GM12892 (cell line): ENCODE results near the gene PSAT1.

Experiments
- DNase-seq: peaks from one replicate; pipeline ENCODE4 v3.0.0; 2011; ENCODE audit not compliant: insufficient read length
- FAIRE-seq: peaks from 2 replicates; lab custom pipeline; 2011; peaks lifted over from hg19 to GRCh38; lab: Jason Lieb, UNC
- POLR2A ChIP-seq: IDR thresholded peaks from 2 replicates; pipeline ENCODE4 v1.6.1; 2011; ENCODE audit warnings: low read depth, low read length, control low read depth
- POLR2AphosphoS5 ChIP-seq: IDR thresholded peaks from 2 replicates; pipeline ENCODE4 v1.6.1; 2011; ENCODE audit warnings: low read depth, low read length, control low read depth
- TAF1 ChIP-seq: IDR thresholded peaks from 2 replicates; pipeline ENCODE4 v1.6.1; 2011; ENCODE audit warnings: low read depth, mild to moderate bottlenecking, control low read depth, low read length, borderline replicate concordance

PSAT1 gene

GRCh38 chr9:78311075-78311474 lies 14.2 kb downstream of the PSAT1 start:
- FAIRE-seq (no peak), DNase-seq (no peak)
- TF ChIP-seq POLR2AphosphoS5: no peak

DNA sequence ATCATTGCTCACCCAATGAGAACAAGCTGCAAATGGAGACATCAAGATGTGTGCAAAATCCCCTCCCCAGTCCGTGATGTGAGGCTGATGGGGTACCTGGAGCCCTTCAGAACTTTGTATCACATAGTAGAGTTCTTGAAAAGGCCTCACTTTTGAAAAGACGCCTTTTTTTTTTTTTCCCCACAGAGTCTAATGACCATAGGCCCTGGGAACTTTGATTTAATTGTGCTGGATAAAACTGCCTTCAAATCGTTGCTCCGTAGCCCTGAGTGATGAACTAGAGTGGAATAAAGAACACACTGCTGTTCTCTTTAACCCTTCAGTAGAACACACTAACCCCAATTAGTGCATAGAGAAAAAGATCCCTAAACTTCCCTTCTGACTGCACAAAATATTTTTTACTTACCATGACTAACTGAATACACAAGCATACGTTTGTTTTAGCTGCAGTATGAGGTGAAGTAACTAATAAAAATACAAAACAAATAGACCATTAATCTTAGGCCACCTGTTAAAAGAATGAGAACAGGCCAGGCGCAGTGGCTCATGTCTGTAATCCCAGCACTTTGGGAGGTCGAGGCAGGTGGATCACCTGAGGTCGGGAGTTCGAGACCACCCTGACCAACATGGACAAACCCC lies 15.1 kb downstream of the PSAT1 start:
- DNase-seq: no peak
- TF ChIP-seq POLR2AphosphoS5 (no peak), POLR2A (no peak), TAF1 (no peak)
- no peak for FAIRE-seq

GRCh38 chr9:78314550-78314949 lies 17.6 kb downstream of the PSAT1 start:
- DNase-seq (no peak), FAIRE-seq (no peak)
- TF ChIP-seq POLR2AphosphoS5: no peak
- TF ChIP-seq POLR2A: no peak
- no peak for TF ChIP-seq TAF1

- TF ChIP-seq TAF1: no peak
- FAIRE-seq (no peak), DNase-seq (no peak)
These were observed 18.3 kb downstream of the PSAT1 start for GRCh38 chr9:78314953-78315870.

DNA sequence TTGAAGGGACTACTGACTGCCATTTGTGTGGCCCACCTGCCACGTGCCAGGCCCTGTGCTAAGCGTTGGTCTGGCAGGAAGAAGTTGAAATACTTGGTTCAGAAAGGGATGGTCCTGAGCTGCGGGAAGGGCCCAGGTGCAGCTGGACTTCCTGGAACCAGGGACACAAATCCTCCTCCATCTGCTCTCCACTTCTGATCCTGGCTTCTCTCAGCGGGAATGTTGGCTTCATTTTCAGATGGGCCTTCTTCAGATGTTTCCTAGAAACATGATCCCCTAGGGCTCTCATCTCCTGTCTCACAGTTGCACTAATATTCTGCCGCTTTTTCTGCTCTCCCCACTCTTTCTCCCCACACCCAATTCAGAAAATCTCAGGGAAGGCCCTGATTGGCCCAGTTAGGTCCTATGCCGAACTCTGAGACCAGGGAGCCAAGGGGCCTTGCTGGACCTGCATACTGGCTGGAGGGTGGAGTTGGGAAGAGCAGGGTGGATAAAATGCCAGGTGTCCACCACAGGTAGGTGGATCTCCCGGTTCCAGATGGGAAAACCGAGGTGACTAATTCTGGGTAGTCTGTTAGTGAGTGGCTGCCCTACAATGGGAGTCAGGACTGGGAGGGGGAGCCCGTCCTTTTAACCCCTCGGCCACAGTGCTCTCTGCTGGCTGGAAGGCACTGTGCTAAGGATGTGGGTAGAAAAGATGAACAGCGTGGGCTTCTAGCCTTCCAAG lies 19.4 kb downstream of the PSAT1 start:
- DNase-seq (no peak), FAIRE-seq (no peak)
- no peak for TF ChIP-seq POLR2A
- TF ChIP-seq TAF1: no peak
- no peak for TF ChIP-seq POLR2AphosphoS5

GRCh38 chr9:78319197-78320029 lies 22.5 kb downstream of the PSAT1 start:
- DNase-seq: no peak
- no peak for FAIRE-seq
- TF ChIP-seq POLR2AphosphoS5 (no peak), TAF1 (no peak), POLR2A (no peak)

- FAIRE-seq: no peak
- TF ChIP-seq POLR2A (no peak), POLR2AphosphoS5 (no peak), TAF1 (no peak)
These were observed 23.2 kb downstream of the PSAT1 start for GRCh38 chr9:78320030-78320693.

DNA sequence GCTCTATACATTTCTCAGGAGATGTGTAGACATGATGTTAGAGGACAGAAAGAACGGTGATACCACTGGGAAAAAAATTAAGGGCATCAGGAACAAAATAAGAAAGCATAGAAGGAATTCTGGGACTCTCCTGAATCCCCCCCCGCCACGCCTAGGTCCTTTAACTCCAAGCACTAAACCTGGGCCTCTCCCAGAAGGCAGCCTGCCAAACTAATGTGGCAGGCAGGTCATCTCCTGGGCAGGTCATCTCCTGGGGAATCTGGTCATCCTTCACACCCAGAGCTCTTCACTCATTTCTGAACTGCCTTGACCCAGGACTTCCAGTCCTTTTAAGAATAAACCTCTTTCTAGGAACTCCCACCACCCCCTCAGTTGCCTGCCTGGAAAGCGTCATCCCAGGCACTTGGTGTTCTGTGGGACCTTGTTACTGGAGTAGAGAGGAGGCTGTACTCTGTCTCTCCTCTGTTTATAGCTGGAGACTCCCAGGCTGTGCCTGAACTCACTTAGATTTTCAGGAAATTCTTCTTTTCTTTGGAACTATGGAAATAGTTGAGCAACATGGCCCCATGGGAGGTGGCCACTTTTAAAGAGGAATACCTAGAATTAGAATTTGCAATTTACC lies 24.1 kb downstream of the PSAT1 start:
- FAIRE-seq (no peak), DNase-seq (no peak)
- TF ChIP-seq TAF1 (no peak), POLR2AphosphoS5 (no peak), POLR2A (no peak)

More at GRCh38 chr9:78320030-78320693, 23.2 kb downstream of the PSAT1 start:
- no peak for DNase-seq

DNA sequence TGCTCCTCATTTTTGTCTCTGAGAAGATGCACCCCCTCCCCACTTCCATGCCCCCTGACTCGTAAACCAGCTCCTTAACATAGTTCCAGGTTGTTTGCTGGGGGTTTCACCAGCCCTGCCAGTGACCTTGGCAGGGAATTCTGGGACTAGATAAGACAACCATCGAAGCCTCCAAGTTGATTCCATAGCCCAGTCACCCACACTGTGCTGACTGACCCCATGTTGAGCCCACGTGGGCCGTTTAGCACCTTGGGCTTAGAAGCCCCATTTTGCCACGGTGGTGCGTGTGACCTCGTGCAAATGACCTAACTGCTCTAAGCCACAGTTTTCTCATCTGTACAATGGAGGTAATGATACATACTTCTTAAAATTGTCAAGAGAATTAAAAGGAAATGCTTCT lies 24.6 kb downstream of the PSAT1 start:
- no peak for FAIRE-seq
- no peak for DNase-seq
- no peak for TF ChIP-seq POLR2AphosphoS5
- no peak for TF ChIP-seq TAF1
- TF ChIP-seq POLR2A: no peak

DNA sequence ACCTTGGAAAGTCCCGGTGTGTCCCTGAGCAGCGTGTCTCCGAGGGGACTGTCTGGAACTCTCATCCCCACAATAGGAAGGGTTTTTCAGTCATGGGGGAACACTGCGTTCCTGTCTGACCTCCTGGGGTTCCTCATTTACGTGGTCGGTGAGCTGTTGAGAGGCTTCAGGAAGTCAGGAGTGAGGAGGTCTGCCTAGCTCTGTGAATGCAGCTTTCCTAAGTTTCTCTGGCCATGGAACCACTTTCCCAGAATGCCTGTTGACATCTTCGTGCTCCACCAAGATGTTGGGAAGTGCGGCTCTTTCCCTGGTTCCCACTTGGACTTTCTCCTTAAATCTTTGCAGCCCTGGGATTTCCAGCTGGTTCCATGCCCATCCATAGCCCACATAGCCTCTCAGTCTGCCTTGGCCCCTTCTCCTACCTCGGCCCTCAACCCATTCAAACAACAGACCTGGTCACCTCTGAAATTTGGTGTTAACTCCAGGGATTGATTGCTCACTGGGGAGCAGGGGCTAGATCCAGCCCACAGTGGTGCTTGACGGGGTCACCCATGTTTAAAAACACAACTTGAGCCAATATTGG lies 27.2 kb downstream of the PSAT1 start:
- FAIRE-seq: no peak
- TF ChIP-seq TAF1: no peak
- TF ChIP-seq POLR2AphosphoS5: no peak
- TF ChIP-seq POLR2A: no peak
- no peak for DNase-seq
